ENCODE results near the gene ESR1.

Gene ESR1

GRCh38 chr6:151803743-151804142 is 3.7 kb upstream of the ESR1 start:
- DNase-seq (ENCODE audit: low read depth) = no peak
- TF ChIP-seq, protein P1, sequence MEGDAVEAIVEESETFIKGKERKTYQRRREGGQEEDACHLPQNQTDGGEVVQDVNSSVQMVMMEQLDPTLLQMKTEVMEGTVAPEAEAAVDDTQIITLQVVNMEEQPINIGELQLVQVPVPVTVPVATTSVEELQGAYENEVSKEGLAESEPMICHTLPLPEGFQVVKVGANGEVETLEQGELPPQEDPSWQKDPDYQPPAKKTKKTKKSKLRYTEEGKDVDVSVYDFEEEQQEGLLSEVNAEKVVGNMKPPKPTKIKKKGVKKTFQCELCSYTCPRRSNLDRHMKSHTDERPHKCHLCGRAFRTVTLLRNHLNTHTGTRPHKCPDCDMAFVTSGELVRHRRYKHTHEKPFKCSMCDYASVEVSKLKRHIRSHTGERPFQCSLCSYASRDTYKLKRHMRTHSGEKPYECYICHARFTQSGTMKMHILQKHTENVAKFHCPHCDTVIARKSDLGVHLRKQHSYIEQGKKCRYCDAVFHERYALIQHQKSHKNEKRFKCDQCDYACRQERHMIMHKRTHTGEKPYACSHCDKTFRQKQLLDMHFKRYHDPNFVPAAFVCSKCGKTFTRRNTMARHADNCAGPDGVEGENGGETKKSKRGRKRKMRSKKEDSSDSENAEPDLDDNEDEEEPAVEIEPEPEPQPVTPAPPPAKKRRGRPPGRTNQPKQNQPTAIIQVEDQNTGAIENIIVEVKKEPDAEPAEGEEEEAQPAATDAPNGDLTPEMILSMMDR (conservative IDR thresholded peaks at IDR 0.05; ENCODE audit: low read depth, low read length) = no peak
- H3K4me3 ChIP-seq (ENCODE audit: low read length) = no peak overlapping the region

DNA sequence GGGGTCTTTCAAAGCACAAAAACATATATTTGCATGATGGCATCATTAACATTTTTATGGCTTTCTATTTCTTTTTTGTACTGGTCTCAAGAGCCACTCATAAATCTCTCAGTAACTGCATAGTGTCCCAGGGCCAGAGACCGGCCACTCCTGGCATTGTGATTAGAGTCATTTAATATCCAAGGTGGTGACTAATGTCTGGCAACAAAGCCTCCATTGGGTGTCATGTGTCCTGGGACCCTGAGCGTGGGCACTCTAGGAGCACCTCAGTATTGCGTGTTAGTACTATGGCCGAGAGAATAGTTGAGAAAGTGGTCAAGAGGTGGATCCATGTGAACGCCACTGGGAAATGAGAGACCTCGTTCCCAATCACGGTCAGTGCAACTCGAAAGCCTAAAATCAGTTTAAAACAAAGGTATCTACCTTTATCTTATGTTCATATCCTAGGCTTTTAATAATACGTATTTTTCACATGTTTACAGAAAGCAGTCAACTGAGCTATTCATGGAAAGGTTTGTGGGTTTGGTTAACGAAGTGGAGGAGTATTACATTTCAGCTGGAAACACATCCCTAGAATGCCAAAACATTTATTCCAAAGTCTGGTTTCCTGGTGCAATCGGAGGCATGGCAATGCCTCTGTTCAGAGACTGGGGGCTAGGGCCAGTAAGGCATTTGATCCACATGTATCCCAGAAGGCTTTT is 2.7 kb upstream of the ESR1 start:
- TF ChIP-seq, protein P1 (conservative IDR thresholded peaks at IDR 0.05; ENCODE audit: low read depth, low read length) = no peak
- no peak overlapping the region for H3K4me3 ChIP-seq (ENCODE audit: low read length)
- no peak for DNase-seq (ENCODE audit: low read depth)

GRCh38 chr6:151805286-151805840 is 2.1 kb upstream of the ESR1 start:
- TF ChIP-seq, protein P1 (conservative IDR thresholded peaks at IDR 0.05; ENCODE audit: low read depth, low read length) = no peak
- no peak for DNase-seq (ENCODE audit: low read depth)
- H3K4me3 ChIP-seq (ENCODE audit: low read length) = no peak overlapping the region

GRCh38 chr6:151806757-151807512 is 547 bp upstream of the ESR1 start:
- TF ChIP-seq, protein P1 (conservative IDR thresholded peaks at IDR 0.05; ENCODE audit: low read depth, low read length) = no peak
- no peak for DNase-seq (ENCODE audit: low read depth)
- H3K4me3 ChIP-seq (ENCODE audit: low read length) = peak overlapping the region; percentile 43

GRCh38 chr6:151808371-151809241 is 1.1 kb downstream of the ESR1 start:
- no peak for DNase-seq (ENCODE audit: low read depth)
- peak overlapping the region; percentile 46 for H3K4me3 ChIP-seq (ENCODE audit: low read length)
- TF ChIP-seq, protein P1 (conservative IDR thresholded peaks at IDR 0.05; ENCODE audit: low read depth, low read length) = no peak

DNA sequence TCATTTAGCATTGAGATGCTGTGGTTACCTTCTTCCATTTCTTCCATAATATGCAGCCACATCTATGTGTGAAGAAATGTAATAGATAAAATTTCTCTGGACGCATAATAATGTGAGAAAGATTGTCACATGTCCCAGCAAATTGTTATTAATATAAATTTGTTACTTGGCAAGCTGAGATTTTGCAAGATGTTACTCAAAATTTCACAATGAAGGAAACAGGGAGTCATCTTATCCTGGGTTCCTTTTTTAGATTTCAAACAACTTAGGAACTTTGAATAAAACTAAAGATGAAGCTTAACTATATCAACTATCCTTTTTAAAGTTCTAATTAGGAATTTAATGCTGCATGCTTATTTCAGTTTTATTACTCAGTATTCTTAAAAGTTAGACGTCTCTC is 3.6 kb downstream of the ESR1 start:
- no peak for DNase-seq (ENCODE audit: low read depth)
- TF ChIP-seq, protein P1 (conservative IDR thresholded peaks at IDR 0.05; ENCODE audit: low read depth, low read length) = no peak
- no peak overlapping the region for H3K4me3 ChIP-seq (ENCODE audit: low read length)
